ENCODE data around the gene PLGLB2.
"Not testable (repeated sequence)": the region's sequence is repeated elsewhere in the genome, so short reads cannot be mapped to it uniquely, and the experiment has no call there.

GRCh38 chr2:87727940-87728599 lies 19.8 kb upstream of the PLGLB2 start:
- TF ChIP-seq CTCF (IDR thresholded peaks at IDR 0.05); POLR2AphosphoS5 (IDR thresholded peaks at IDR 0.05; ENCODE audit: low read depth, low read length); TCF7L2 (IDR thresholded peaks at IDR 0.05; ENCODE audit: low read depth, low read length); SIN3A (IDR thresholded peaks at IDR 0.05; ENCODE audit: borderline replicate concordance, insufficient read depth, low read depth, low read length): not testable (repeated sequence)
- TF ChIP-seq, protein P1, sequence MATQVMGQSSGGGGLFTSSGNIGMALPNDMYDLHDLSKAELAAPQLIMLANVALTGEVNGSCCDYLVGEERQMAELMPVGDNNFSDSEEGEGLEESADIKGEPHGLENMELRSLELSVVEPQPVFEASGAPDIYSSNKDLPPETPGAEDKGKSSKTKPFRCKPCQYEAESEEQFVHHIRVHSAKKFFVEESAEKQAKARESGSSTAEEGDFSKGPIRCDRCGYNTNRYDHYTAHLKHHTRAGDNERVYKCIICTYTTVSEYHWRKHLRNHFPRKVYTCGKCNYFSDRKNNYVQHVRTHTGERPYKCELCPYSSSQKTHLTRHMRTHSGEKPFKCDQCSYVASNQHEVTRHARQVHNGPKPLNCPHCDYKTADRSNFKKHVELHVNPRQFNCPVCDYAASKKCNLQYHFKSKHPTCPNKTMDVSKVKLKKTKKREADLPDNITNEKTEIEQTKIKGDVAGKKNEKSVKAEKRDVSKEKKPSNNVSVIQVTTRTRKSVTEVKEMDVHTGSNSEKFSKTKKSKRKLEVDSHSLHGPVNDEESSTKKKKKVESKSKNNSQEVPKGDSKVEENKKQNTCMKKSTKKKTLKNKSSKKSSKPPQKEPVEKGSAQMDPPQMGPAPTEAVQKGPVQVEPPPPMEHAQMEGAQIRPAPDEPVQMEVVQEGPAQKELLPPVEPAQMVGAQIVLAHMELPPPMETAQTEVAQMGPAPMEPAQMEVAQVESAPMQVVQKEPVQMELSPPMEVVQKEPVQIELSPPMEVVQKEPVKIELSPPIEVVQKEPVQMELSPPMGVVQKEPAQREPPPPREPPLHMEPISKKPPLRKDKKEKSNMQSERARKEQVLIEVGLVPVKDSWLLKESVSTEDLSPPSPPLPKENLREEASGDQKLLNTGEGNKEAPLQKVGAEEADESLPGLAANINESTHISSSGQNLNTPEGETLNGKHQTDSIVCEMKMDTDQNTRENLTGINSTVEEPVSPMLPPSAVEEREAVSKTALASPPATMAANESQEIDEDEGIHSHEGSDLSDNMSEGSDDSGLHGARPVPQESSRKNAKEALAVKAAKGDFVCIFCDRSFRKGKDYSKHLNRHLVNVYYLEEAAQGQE (IDR thresholded peaks at IDR 0.05; ENCODE audit: insufficient read depth in 1 of 2, low read depth in 2 of 2, low read length in 1 of 2), result not testable (repeated sequence)
